AG09309 (cell line): Measurements from ENCODE around the gene TMEM80.

Source experiments
- DNase-seq: peaks from one replicate; pipeline ENCODE4 v3.0.0-alpha.2; 2010; ENCODE audit warnings: low read depth
- H3K4me3 ChIP-seq: 2 replicates; pipeline ENCODE4 v1.5.1; 2011; ENCODE audit warnings: mild to moderate bottlenecking, low read depth, low read length, moderate library complexity; ENCODE audit not compliant: control insufficient read depth
- TF ChIP-seq, protein P1 (sequence below): IDR thresholded peaks from 2 replicates; pipeline ENCODE4 v1.5.1; 2011; ENCODE audit warnings: mild to moderate bottlenecking, low read depth, low read length, inconsistent platforms; ENCODE audit not compliant: insufficient read depth, control insufficient read depth; ENCODE audit errors: missing control alignments

TMEM80 gene

DNA sequence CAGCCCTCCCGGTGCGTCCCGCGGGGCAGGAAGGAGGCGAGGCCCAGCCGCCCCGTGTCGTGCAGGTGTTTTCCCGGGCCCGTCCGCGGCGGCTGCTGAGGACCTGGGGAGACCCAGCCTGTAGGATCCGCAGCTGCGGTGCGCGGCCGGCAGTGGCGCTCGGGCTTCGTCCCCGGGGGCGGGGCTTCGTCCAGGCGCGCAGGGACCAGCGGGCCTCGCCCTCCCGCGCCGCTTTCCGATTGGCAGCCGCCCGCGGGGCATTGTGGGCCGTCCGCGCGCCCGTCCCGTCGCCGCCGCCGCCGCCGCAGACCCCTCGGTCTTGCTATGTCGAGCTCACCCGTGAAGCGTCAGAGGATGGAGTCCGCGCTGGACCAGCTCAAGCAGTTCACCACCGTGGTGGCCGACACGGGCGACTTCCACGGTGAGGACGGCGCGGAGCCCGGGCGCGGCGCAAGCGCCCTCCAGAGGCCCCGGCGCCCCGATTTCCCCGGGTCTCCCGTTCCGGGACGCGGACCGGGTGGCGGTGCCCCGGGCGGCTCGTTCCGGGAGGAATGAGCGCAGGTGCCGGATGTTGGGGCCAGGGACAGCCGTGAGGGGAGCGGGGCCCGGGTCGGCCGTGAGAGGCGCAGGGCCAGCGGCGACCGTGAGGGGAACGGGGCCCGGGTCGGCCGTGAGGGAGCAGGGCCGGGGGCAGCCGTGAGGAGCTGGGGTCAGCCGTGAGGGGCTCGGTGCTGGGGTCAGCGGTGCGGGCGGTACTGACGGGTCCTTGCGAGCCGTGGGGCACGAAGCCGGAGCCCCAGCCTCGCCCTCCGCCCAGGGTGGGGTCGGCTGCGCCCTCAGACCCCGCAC, 51.8 kb downstream of the TMEM80 start, which contains the start of gene TALDO1:
Gene TALDO1, plus strand, starts transcription at position 307 of the 849 bp plus-strand sequence. Its CDS starts 18 bp downstream, at position 325.
- peak; percentile 10 for DNase-seq
- peak within 1 kb of the TSS; percentile 62 for H3K4me3 ChIP-seq
- TF ChIP-seq, protein P1, sequence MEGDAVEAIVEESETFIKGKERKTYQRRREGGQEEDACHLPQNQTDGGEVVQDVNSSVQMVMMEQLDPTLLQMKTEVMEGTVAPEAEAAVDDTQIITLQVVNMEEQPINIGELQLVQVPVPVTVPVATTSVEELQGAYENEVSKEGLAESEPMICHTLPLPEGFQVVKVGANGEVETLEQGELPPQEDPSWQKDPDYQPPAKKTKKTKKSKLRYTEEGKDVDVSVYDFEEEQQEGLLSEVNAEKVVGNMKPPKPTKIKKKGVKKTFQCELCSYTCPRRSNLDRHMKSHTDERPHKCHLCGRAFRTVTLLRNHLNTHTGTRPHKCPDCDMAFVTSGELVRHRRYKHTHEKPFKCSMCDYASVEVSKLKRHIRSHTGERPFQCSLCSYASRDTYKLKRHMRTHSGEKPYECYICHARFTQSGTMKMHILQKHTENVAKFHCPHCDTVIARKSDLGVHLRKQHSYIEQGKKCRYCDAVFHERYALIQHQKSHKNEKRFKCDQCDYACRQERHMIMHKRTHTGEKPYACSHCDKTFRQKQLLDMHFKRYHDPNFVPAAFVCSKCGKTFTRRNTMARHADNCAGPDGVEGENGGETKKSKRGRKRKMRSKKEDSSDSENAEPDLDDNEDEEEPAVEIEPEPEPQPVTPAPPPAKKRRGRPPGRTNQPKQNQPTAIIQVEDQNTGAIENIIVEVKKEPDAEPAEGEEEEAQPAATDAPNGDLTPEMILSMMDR, result peak; percentile 16

GRCh38 chr11:748007-748359, 52.4 kb downstream of the TMEM80 start:
- TF ChIP-seq, protein P1, result no peak
- DNase-seq, result no peak

GRCh38 chr11:749731-750130, 54.1 kb downstream of the TMEM80 start:
- H3K4me3 ChIP-seq, result no peak overlapping the region
- TF ChIP-seq, protein P1, result no peak
- no peak for DNase-seq

More at GRCh38 chr11:748007-748359, 52.4 kb downstream of the TMEM80 start:
- peak overlapping the region; percentile 62 for H3K4me3 ChIP-seq
